Measurements from ENCODE around the gene SEMA4B. TPM values are rescaled to one million over a fixed set of nuclear protein-coding genes. Genes with fewer than 3 reads are reported as not detected.
A peak's percentile ranks its signal among the peaks of the same experiment; 100 is the strongest.
"Not testable (repeated sequence)": the region's sequence is repeated elsewhere in the genome, so short reads cannot be mapped to it uniquely, and the experiment has no call there.

SEMA4B gene
- polyA plus RNA-seq, 1 donor = 9.0 TPM

DNA sequence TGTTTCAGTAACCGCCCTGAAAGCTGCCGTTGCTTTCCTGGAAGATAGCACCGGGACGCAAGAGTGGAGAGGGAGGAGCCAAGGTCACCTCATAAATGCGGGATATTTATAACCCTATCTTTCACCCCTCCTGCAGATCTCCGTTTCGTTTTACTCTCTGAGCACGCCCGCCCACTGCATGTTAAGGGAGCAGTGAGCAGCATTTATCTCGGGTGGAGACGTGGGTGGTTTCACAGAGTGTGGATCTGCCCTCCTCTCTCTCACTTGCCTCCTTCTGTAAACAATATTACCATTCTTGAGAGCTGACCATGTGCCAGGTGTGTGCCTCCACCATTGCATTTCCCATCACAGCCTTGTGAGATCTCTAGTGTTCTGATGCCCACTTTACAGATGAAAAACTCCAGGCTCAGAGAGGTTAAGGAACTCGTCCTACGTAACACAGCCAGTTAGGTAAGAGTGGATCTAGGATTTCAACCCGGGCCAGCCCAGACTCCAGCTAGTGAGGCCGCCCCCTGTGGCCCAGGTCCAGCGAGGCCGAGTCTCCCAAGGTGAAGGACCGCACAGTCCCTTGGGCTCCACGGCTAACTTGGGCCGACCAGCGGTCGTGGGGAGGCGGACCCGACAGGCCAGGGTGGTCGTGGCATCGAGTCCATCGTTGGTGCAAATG lies 16.9 kb upstream of the SEMA4B start:
- DNase-seq = no peak

DNA sequence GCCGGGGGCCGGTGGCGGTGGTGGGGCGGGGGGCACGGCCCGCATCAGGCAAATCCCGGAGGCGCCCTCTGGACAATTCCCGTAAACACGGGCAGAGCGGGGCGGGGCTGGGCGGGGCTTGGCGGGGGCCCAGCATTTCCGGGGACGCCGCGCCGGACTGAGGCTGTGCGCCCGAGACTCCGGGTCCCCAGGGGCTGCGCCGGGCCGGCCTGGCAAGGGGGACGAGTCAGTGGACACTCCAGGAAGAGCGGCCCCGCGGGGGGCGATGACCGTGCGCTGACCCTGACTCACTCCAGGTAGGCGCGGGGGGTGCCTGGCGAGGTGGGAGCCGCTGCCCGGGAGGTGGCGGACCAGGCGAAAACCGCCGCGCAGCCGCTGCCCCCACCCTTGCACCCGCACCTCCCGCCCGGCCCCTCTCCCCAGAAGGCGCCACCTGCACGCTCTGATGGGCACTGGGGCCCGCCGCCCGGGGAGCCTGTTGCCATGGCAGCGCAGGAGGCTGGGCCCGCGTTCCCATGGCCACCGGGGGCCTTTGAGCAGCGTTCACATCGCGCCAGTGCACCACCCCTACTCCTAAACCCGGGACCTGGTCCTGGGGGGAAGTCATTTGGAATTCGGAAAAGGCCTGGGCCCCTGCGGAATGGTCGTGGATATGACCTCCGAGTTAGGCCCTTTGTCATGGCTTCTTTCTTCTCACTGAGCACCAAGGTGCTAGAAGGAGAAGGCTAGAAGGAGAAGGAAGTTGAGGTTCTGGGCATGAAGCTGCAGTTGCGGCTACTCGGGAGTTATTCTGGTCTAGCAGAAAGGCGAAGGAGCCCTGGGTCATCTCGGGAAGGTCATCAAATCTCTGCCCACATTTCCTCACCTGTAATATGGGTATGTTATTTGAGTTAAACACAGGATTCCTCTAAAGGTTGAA lies 16.1 kb upstream of the SEMA4B start:
- no peak for DNase-seq

DNA sequence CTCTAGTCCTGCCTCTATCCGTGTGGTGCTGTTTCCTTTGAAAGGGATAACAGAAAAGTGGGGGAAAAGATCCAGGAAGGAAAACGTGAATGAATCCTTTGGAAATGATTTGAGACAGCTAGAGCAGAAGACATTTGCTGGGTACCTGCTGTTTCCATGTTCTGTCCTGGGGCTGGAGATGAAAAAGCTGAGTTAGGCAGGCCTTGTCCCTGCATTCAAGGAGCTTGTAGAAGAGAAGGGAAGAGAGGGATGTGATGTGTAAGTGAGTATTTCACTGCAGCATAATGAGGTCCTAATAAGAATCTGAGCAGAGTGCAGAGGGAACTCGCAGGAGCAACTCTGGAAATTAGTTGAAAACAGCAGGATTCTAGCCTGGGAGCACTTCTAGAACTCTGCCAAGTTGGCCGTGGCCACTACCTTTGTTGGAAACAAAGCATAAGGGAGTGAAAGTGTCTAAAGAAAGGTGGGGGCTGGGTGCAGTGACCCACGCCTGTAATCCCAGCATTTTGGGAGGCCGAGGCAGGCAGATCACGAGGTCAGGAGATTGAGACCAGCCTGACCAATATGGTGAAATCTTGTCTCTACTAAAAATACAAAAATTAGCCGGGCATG lies 13.8 kb upstream of the SEMA4B start:
- no peak for DNase-seq

DNA sequence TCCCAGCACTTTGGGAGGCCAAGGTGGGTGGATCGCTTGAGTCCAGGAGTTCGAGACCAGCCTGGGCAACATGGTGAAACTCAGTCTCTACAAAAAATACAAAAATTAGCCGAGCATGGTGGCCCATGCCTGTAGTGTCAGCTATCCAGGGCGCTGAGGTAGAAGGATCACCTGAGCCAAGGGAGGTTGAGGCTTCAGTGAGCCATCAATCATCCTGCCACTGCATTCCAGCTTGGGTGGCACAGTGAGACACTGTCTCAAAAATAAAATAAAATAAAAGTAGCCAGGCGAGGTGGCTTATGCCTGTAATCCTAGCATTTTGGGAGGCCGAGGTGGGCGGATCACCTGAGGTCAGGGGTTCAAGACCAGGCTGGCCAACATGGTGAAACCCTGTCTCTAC lies 13.1 kb upstream of the SEMA4B start:
- DNase-seq = not testable (repeated sequence)

DNA sequence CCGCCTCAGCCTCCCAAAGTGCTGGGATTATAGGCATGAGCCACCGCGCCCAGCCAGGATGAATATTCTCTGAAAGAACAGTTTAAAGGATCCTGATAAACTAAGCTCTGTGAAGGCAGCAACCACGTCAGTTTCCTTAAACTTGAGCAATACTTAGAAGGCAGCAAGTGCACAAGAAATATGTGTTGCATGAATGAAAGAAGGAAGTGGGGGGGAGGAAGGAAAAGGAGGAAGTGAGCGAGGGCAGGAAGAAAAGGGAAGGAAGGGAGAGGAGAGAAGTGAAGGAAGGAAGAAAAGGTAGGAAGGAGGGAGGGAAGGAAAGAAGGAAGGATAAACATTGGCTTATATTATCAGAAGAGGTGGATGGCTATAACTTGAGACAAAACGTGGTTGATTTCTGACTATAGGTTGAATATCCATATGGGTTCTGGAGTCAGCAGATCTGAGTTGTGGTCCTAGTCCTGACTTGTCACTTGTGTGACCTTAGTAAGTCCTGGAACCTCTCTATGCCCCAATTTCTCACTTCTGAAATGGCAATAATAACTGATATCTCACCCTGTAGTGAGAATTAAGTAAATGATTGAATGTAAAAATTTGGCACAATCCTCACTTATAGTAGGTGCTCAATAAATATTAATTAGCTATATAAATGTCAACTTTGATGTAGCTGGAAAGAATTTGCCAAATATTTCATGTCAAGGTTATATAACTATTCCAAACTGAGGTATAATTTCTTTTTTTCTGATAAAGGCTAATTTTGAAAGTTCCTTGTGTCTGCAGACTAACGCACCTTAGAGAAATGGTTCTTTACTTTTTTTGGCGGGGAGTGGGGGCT lies 12.0 kb upstream of the SEMA4B start:
- DNase-seq = no peak

DNA sequence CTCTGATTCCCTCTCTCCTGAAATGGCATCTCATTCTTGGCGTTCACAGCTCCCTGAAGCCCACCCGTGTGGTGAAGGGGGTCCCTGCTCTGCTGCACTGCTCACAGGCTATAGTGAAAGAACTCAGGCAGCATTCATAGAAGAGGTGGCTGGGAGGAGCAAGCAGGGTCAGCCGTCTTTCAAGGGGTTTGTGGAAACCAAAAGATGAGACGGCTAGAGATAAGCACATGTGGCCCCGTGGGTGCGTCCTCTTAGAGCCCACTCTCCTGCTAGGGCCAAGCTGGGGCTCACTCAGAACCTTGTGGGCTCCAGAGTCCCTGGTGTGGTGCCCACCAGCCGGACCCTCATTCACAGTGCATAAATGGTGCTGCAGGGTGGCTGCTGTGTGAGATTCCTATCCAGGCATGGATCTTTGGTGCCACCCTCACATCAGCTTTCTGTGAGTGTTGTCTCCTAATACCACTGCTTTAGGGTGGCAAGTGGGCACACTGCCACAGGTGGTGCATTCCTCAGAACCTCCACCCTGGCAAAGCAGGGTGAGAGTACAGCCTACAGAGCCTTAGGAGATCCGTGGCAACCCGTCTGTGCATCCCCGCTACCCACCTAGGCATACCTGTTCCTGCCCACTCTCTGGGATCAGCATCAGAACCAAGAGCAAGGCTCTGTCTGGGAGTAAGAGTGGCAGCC lies 11.2 kb upstream of the SEMA4B start:
- DNase-seq = no peak

DNA sequence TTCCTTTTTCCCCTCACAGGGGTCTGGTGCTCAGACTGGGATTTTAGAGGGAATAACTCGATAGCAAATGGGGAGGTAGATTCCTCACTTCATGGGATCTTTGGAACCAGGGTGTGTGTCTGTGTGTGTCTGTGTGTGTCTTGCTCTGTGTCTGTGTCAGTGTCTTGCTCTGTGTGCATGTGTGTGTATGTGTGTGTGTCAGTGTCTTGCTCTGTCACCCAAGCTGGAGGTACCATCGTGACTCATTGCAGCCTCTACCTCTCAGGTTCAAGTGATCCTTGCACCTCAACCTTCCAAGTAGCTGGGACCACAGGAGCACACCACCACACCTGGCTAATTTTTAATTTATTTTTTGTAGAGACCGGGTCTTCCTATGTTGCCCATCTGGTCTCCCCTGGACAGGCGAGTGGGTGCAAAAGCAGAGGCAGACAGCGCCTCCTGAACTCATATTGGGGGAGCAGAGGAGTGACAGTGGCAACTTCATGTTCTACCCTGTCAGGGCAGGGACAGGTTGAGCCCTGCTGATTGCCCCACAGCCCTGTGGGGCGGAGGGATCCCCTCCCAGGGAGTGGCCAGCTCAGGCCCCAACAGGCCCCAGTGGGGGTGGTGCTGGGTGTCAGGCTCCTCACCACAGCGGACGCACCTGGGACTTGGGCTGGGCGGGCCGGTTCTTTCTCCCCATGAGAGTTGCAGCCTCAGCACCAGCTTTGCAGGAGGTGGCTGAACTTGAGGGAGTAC lies 10.4 kb upstream of the SEMA4B start:
- DNase-seq = no peak

DNA sequence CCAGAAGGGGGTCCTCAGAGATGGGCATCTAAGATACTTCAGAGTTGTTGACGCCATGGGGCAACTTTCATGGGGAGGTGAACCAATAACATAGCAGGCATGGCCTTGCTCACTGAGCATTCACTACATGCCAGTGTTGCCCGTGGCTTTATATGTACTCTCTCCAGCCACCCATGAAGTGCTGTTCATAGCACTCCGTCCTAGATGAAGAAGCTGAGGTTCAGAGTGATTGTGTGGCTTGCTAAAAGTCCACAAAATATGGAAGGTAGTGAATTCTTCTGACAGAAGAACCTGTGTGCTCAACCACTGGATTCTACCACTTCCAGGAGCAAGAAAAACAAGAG lies 9.8 kb upstream of the SEMA4B start:
- no peak for DNase-seq

DNA sequence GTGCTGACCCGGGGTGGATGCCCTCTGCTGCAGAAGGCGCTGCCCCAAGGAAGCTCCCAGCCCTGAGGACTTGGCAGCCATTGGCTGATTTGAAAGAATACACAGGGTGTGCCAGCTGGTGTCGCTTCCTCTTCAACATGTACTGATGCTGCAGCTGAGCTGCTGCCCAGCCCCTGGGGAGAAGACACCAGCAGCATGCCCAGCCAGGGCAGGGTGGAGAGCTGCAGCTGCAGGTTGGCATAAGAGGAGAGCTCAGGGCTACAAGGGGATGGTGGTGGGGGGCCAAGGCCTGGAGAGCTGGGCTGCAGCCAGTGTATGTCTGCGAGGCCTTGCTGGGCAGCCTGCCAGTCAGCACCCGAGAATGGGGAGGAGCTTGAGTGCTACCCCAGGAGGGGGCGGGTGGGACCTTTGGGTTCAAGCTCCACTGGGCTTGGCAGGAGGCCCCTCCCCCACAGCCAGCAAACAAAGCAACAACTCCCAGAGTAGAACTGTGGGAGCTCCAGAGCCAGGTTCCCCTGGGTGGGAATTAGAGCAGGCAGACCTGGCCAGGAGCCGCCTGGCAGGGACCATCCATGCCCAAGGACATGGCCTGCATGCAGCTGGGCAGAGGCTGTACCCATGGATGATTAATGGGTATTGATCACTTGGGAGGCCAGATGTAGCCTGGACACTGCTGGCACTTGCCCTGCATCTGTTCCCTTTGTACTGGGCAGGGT lies 9.2 kb upstream of the SEMA4B start:
- DNase-seq = peak; percentile 52

DNA sequence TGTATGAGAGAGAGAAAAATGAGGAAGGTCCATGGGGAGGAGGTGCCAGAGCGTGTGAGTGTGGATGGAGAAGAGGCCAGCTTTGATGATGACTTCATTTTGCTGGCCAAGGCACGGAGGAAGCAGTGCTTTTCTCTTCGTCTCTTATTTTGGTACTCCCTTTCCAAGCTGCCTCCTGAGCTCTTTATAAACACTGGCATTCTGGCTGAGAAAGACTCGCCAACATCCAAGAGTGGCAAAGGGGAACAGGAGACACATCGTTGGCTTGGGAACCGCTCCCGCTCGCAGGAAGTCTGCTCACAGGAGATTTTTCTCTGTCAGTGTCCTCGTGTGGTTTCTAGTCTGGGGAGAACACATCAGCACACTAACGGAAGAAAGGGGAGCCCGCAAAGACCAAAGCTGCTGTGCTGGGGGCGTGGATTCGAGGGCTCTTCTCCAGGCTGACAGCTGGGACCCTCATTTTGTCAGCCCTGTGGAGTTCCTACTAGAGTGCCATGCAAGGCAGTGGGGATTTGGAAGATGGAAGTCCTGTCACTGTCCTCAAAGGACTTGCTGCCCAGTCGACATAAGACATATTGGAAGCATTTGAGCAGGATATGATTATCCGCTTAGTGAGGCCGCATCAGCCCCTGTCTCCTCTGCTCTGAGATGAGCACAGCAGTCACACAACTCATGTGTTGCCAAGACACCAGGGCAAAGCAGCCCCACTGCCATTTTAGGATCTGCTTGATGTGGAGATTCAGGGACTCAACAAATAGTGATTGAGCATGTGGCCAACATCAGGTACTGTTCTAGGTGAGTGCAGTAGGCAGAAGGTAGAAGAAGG lies 8.0 kb upstream of the SEMA4B start:
- DNase-seq = no peak

DNA sequence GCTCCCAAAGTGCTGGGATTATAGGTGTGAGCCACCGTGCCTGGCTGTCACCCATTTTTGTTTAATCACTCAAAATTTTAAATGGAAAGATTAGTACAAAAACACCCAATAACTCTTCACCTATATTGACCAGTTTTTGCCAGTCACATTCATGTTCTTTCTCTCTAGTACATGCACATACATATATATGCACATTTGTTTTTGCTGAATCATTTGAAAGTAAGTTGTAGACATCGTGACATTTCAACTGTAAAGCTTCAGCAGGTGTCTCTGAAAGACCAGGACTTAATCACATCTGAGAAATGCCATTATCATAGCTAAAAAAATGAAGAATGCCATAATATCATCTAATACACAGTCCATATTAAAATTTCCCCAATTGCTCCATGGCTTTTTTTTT lies 6.5 kb upstream of the SEMA4B start:
- no peak for DNase-seq

DNA sequence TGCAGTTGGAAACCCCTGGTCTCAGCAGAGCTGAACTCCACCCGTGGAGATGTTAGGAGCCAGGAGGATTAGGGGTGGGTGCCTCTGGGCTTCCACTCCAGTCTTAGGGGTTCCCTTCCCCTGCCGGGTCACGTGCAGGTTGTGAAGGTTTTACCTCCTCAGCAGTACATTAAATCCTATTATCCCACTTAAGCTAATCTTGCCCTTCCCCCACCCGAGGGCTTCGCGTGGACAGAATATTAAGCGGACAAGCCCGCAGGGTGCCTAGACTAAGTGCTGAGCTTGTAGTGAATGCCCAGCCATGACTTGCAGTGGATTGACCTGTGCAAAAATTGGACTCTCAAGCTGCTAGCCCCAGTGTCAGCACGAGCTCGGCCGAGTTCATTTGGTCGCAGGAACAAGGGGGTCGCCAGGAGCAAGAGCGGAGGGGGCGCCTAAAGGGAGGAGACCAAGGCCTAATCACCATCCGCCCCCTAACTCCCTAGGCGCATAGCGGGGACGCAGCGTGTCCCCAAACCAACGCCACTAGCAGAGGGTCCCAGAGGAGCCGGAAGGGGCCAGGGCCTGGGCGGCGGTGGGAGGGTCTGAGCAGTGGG lies 498 bp upstream of the SEMA4B start:
- peak; percentile 21 for DNase-seq

DNA sequence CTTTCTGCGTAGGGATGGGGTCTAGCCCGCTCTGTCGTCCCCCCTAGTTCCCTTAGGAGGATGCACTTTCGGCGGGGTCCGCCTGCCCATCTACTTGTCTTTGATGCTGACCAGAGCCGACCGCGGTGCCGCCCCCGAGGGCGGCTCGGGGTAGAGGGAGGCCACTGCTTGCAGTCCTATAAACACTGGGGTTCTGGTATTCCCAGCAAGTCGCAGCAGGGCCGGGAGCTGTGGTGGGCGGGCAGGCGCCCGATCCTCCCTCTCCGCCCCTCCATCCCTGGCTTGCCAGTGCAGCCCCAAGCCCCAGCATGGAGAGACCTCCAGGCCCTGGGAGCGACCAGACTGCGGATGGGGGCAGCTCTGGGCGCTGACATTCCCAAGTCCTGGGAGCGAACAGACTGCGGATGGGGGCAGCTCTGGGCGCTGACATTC lies 830 bp downstream of the SEMA4B start:
- no peak for DNase-seq

DNA sequence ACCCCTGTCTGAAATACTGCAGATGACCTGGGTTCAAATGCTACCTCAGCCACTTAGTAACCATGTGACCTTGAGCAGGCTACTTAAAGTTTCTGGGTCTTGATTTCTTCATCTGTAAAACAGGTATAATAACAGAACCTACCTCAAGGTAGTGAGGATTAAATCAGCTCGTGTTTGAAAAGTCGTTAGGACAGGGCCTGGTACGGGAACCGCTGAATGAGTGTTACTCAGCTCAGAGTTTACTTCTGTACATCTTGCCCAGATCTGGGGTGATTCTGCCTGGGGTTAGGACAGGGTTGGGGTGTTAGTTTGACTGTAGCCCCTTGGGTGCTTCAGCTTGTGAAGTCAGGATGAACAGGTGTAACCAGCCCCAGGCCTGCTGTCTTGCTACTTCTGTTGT lies 1.8 kb downstream of the SEMA4B start:
- no peak for DNase-seq

DNA sequence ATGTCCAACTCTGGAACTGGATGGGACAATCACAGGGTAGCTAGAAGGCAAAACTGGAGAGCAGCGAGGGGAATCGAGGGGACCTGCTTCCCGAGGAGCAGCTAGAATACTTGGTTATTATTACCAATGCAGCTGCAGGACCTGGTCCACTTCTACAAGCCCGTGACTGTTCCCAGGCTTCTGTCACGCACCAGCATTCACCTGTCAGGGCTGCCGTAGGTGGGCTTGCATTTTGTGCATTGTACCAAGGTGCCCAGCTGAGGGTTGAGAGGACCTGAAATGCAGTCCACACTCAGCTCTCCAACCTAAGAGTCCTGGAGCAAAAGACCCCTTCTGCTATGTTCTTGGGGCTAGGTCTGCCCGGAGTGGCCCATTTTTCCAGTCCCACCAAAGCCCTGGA lies 2.3 kb downstream of the SEMA4B start:
- no peak for DNase-seq

DNA sequence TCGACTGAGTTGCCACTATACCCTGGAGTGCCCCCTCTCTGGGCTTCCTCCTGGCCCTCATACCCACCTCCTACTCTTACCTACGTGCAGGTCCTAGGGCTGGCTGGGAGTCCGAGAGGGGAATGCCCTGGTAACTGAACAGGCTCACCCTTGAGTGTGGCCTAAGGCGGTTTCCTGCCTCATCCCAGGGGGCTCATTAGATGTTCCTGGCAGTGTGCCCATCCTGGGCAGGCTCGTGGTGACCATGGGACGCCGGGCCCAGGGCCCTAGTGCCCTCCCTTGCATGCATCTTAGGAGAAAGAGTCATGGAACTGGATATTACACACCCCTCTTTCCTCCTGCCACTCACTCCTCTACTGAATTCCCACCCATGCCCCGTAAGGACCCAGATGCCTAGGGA lies 2.8 kb downstream of the SEMA4B start:
- no peak for DNase-seq

DNA sequence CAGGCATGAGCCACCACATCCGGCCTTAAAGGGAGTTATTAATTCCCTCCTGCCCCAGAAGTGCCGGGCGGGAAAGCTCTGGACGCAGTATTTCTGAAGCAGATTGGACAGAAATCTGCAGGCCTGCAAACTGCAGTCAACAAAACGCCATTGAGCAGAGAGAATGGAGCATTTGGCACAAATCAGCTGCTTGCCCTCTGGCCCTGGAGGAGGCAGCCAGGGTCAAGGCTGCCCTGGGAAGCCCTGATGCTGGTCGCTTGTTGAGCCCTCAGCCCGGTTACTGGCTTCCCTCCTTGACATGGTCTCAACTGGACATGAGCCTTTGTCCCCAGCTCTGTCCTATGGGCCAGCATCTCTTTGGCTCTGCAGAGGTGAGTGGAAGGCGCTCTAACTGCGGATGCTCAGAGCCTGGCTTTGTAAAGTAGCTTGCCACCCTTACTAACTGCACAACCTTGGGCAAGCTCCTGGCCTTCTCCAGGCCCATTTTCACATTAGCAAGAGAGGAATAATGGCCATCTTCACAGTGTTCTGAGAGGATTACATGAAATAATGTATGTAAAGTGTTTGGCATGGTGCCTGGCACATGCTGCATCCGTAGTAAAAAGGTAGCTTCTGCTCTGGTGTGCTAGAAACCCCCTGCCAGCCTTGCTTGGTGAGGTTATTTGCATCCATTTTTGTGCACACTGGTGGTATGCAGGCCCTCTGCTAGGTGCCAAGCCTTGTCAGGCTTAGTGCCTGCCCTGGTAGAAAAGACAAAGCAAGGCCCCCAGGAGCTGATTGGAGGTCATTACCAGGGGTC lies 4.1 kb downstream of the SEMA4B start:
- DNase-seq = no peak

DNA sequence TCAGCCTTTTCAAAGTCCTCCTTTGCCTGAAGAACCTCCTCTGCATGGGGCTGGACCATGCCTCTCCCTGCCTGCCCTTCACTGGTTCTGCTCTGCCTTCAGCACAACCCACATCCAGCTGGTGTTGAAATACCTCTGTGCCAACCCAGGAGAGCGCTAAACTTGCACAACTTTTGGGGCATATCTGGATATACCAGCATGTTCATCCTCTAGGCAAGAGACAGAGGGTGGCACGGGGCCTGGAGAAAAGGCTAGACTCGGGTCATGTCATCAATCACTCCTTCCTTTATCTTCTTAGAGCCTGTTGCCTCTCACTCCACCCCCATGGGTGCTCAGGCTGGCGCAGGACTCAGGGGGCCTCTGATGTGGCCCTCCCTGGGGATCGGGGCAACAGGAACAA lies 4.8 kb downstream of the SEMA4B start:
- no peak for DNase-seq

DNA sequence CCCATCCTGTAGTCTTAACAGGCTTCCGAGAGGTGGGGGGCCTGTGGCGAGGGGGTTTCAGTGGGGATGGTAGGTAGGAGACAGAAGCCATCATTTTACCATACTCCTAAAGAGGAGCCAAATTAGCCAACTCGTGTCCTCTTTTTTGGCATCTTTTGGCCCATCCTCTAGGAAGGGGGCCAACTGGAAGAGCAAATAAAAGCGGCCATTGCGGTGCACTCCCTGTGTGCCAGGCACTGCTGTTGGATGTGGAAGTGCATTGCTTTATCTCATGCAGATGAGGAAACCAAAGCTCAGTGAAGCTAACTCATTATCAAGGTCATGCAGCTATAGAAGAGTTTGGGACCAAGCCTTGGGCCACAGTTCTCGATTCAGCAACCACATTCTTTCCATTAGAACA lies 6.1 kb downstream of the SEMA4B start:
- DNase-seq = no peak

Measured in hindlimb muscle (tissue), 1 donor.